Measurements from ENCODE around the gene DPP10.

DNA sequence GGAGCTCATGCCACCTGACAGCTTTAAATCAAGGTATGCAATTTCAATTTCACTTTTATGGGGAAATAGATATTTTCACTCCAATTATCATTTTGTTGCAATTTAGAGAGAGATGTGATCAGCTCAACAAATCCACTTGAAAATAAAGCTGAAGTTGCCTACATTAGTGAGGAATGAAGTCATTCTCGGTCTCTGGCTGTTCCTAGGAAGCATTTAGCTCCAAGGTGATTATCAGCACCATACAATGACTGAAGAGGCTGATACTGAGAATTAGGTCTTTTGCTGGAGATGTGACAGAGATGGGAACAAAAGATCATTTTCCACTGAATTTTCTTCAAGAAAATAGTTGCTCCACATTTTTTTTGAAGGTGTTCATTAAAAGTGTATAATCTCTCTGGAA is 1303.7 kb downstream of the DPP10 start:
- TF ChIP-seq, protein P1, sequence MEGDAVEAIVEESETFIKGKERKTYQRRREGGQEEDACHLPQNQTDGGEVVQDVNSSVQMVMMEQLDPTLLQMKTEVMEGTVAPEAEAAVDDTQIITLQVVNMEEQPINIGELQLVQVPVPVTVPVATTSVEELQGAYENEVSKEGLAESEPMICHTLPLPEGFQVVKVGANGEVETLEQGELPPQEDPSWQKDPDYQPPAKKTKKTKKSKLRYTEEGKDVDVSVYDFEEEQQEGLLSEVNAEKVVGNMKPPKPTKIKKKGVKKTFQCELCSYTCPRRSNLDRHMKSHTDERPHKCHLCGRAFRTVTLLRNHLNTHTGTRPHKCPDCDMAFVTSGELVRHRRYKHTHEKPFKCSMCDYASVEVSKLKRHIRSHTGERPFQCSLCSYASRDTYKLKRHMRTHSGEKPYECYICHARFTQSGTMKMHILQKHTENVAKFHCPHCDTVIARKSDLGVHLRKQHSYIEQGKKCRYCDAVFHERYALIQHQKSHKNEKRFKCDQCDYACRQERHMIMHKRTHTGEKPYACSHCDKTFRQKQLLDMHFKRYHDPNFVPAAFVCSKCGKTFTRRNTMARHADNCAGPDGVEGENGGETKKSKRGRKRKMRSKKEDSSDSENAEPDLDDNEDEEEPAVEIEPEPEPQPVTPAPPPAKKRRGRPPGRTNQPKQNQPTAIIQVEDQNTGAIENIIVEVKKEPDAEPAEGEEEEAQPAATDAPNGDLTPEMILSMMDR (IDR thresholded peaks at IDR 0.05; ENCODE audit: low read length): no peak
- TF ChIP-seq EZH2 (IDR thresholded peaks at IDR 0.05; ENCODE audit: borderline replicate concordance, low read length): no peak

Measured in OCI-LY1 (cell line).